Ishikawa (cell line): ENCODE results near the gene CD34.

Experiments
- CEBPB ChIP-seq: IDR thresholded peaks from 2 replicates; pipeline ENCODE4 v1.6.1; 2012
- CREB1 ChIP-seq: IDR thresholded peaks from 2 replicates; pipeline ENCODE4 v1.6.1; 2012; ENCODE audit warnings: low read depth
- EGR1 ChIP-seq: IDR thresholded peaks from 2 replicates; pipeline ENCODE4 v1.6.1; 2012
- EP300 ChIP-seq: IDR thresholded peaks from 2 replicates; pipeline ENCODE4 v1.6.1; 2012; ENCODE audit warnings: borderline replicate concordance
- FOXM1 ChIP-seq: IDR thresholded peaks from 2 replicates; pipeline ENCODE4 v1.6.1; 2012; ENCODE audit warnings: low read depth, borderline replicate concordance
- MAX ChIP-seq: IDR thresholded peaks from 2 replicates; pipeline ENCODE4 v1.6.1; 2012
- NFIC ChIP-seq: IDR thresholded peaks from 2 replicates; pipeline ENCODE4 v1.6.1; 2012
- RAD21 ChIP-seq: IDR thresholded peaks from 2 replicates; pipeline ENCODE4 v1.6.1; 2012; ENCODE audit warnings: low read depth
- REST ChIP-seq: IDR thresholded peaks from 2 replicates; pipeline ENCODE4 v1.6.1; 2012; ENCODE audit warnings: low read depth, mild to moderate bottlenecking
- TAF1 ChIP-seq: IDR thresholded peaks from 2 replicates; pipeline ENCODE4 v1.6.1; 2012; ENCODE audit warnings: low read depth, mild to moderate bottlenecking
- TCF12 ChIP-seq: IDR thresholded peaks from 2 replicates; pipeline ENCODE4 v1.6.1; 2012; ENCODE audit warnings: low read depth
- TEAD4 ChIP-seq: IDR thresholded peaks from 2 replicates; pipeline ENCODE4 v1.6.1; 2012
- USF1 ChIP-seq: IDR thresholded peaks from 2 replicates; pipeline ENCODE4 v1.6.1; 2012
- YY1 ChIP-seq: IDR thresholded peaks from 2 replicates; pipeline ENCODE4 v1.6.1; 2012; ENCODE audit warnings: low read depth
- ZBTB7A ChIP-seq: IDR thresholded peaks from 2 replicates; pipeline ENCODE4 v1.6.1; 2012; ENCODE audit warnings: low read depth

CD34 gene

GRCh38 chr1:207875532-207875931, 35.4 kb downstream of the CD34 start:
- TF ChIP-seq TCF12 (no peak), TEAD4 (no peak)

GRCh38 chr1:207873055-207873890, 37.7 kb downstream of the CD34 start:
- TF ChIP-seq MAX = no peak
- no peak for TF ChIP-seq CREB1
- no peak for TF ChIP-seq ZBTB7A
- TF ChIP-seq TAF1 = no peak
- no peak for TF ChIP-seq RAD21
- no peak for TF ChIP-seq NFIC
- TF ChIP-seq YY1 = no peak
- TF ChIP-seq CEBPB = no peak
- no peak for TF ChIP-seq FOXM1
- TF ChIP-seq EP300 = no peak
- TF ChIP-seq TCF12 = no peak
- no peak for TF ChIP-seq TEAD4
- no peak for TF ChIP-seq EGR1

GRCh38 chr1:207872621-207873020, 38.3 kb downstream of the CD34 start:
- TF ChIP-seq USF1 (no peak), CREB1 (no peak), CEBPB (no peak), NFIC (no peak), ZBTB7A (no peak), REST (no peak), MAX (no peak), EGR1 (no peak), FOXM1 (no peak), TAF1 (no peak), RAD21 (no peak), YY1 (no peak), EP300 (no peak), TCF12 (no peak), TEAD4 (no peak)

- TF ChIP-seq TAF1 = no peak
- TF ChIP-seq TEAD4 = no peak
- TF ChIP-seq EGR1 = no peak
- no peak for TF ChIP-seq USF1
- TF ChIP-seq EP300 = no peak
- no peak for TF ChIP-seq MAX
- no peak for TF ChIP-seq CEBPB
Observed at GRCh38 chr1:207871117-207871649, 39.7 kb downstream of the CD34 start.

GRCh38 chr1:207870306-207871031, 40.5 kb downstream of the CD34 start:
- no peak for TF ChIP-seq NFIC

GRCh38 chr1:207869859-207870258, 41.1 kb downstream of the CD34 start:
- TF ChIP-seq TEAD4 (no peak), EGR1 (no peak), FOXM1 (no peak), YY1 (no peak), MAX (no peak), CREB1 (no peak), USF1 (no peak), CEBPB (no peak), REST (no peak)
